ENCODE results near the gene RAP1GAP2. TPM values are rescaled to one million over a fixed set of nuclear protein-coding genes. Genes with fewer than 3 reads are reported as not detected.

RAP1GAP2 gene
- total RNA-seq, 2 donors from 2014 or later = 49.1 to 57.6 TPM

GRCh38 chr17:2847381-2848333 is 51.4 kb downstream of the RAP1GAP2 start:
- no peak for DNase-seq
- intact Hi-C loops (cut with DNase I) = loop anchor here (5.0 kb wide), 2 partner anchors 80 to 165 kb away; no protein-coding TSS in a partner anchor
- peak in 1 of 2 donors; percentile 18 for ATAC-seq

- intact Hi-C loops (cut with DNase I) = loop anchor here (5.0 kb wide), 2 partner anchors 78 to 163 kb away; no protein-coding TSS in a partner anchor
- ATAC-seq = no peak
- no peak for DNase-seq
Measured at GRCh38 chr17:2849327-2849670, 53.1 kb downstream of the RAP1GAP2 start.

GRCh38 chr17:2850991-2851390 is 54.8 kb downstream of the RAP1GAP2 start:
- no peak for DNase-seq
- no peak for ATAC-seq
- intact Hi-C loops (cut with DNase I) = loop anchor here in 1 of 2 donors (2.0 kb wide), 1 partner anchor 80 kb away; no protein-coding TSS in a partner anchor

GRCh38 chr17:2851615-2852014 is 55.4 kb downstream of the RAP1GAP2 start:
- intact Hi-C loops (cut with DNase I) = loop anchor here in 1 of 2 donors (2.0 kb wide), 1 partner anchor 79 kb away; no protein-coding TSS in a partner anchor

GRCh38 chr17:2852221-2852620 is 56.0 kb downstream of the RAP1GAP2 start:
- DNase-seq (no peak), ATAC-seq (no peak)
- intact Hi-C loops (cut with DNase I) = no loop called here

More at GRCh38 chr17:2851615-2852014, 55.4 kb downstream of the RAP1GAP2 start:
- ATAC-seq = no peak
- no peak for DNase-seq

- intact Hi-C loops (cut with DNase I) = no loop called here
Measured at GRCh38 chr17:2852729-2853282, 56.6 kb downstream of the RAP1GAP2 start.

GRCh38 chr17:2853283-2854142 is 57.3 kb downstream of the RAP1GAP2 start:
- intact Hi-C loops (cut with DNase I) = no loop called here
- ATAC-seq (peak; percentile 60 to 66), DNase-seq (peak; percentile 64)

More at GRCh38 chr17:2852729-2853282, 56.6 kb downstream of the RAP1GAP2 start:
- DNase-seq (no peak), ATAC-seq (peak in 1 of 2 donors; percentile 2)

GRCh38 chr17:2854143-2855055 is 58.2 kb downstream of the RAP1GAP2 start:
- intact Hi-C loops (cut with DNase I) = no loop called here
- DNase-seq (peak; percentile 50), ATAC-seq (peak; percentile 33 to 38)

GRCh38 chr17:2855063-2855600 is 58.9 kb downstream of the RAP1GAP2 start:
- intact Hi-C loops (cut with DNase I) = no loop called here
- DNase-seq = no peak
- ATAC-seq = no peak

GRCh38 chr17:2856727-2857126 is 60.5 kb downstream of the RAP1GAP2 start:
- ATAC-seq = no peak
- intact Hi-C loops (cut with DNase I) = no loop called here
- DNase-seq = no peak

GRCh38 chr17:2860045-2860444 is 63.8 kb downstream of the RAP1GAP2 start:
- DNase-seq (no peak), ATAC-seq (no peak)
- intact Hi-C loops (cut with DNase I) = loop anchor here in 1 of 2 donors (5.0 kb wide), 1 partner anchor 47 kb away; no protein-coding TSS in a partner anchor

- intact Hi-C loops (cut with DNase I) = loop anchor here in 1 of 2 donors (5.0 kb wide), 1 partner anchor 46 kb away; no protein-coding TSS in a partner anchor
- ATAC-seq (no peak), DNase-seq (no peak)
Measured at GRCh38 chr17:2860883-2861282, 64.6 kb downstream of the RAP1GAP2 start.

- no peak for DNase-seq
- no peak for ATAC-seq
- intact Hi-C loops (cut with DNase I) = loop anchor here in 1 of 2 donors (5.0 kb wide), 1 partner anchor 45 kb away; no protein-coding TSS in a partner anchor
Measured at GRCh38 chr17:2862197-2862596, 66.0 kb downstream of the RAP1GAP2 start.

- intact Hi-C loops (cut with DNase I) = loop anchor here in 1 of 2 donors (5.0 kb wide), 1 partner anchor 44 kb away; no protein-coding TSS in a partner anchor
- ATAC-seq = peak; percentile 60 to 64
- no peak for DNase-seq
Measured at GRCh38 chr17:2863204-2863603, 67.0 kb downstream of the RAP1GAP2 start.

- no peak for ATAC-seq
- intact Hi-C loops (cut with DNase I) = no loop called here
- no peak for DNase-seq
Measured at GRCh38 chr17:2865228-2865627, 69.0 kb downstream of the RAP1GAP2 start.

- peak; percentile 10 to 30 for ATAC-seq
- no peak for DNase-seq
- intact Hi-C loops (cut with DNase I) = no loop called here
Measured at GRCh38 chr17:2867441-2868424, 71.5 kb downstream of the RAP1GAP2 start.
